IPS-15b (cell line): Measurements from ENCODE around the gene KCNK15.

Experiments used
- H3K27me3 ChIP-seq: one replicate; pipeline ENCODE4 v1.6.1; 2013; ENCODE audit warnings: low read length; ENCODE audit not compliant: control insufficient read depth, insufficient read depth
- H3K36me3 ChIP-seq: one replicate; pipeline ENCODE4 v1.6.1; 2013; ENCODE audit warnings: low read length; ENCODE audit not compliant: control insufficient read depth, insufficient read depth
- H3K4me1 ChIP-seq: one replicate; pipeline ENCODE4 v1.6.1; 2013; ENCODE audit warnings: mild to moderate bottlenecking, low read length; ENCODE audit not compliant: control insufficient read depth, insufficient read depth
- H3K4me3 ChIP-seq: one replicate; pipeline ENCODE4 v1.5.1; 2013; ENCODE audit warnings: low read depth, low read length
- H3K9ac ChIP-seq: one replicate; pipeline ENCODE4 v1.6.1; 2013; ENCODE audit warnings: low read depth, mild to moderate bottlenecking, low read length
- H3K9me3 ChIP-seq: one replicate; pipeline ENCODE4 v1.6.1; 2013; ENCODE audit warnings: mild to moderate bottlenecking, low read length; ENCODE audit not compliant: control insufficient read depth, insufficient read depth

Gene KCNK15

GRCh38 chr20:44717986-44718385 lies 27.7 kb upstream of the KCNK15 start:
- Histone ChIP-seq H3K36me3 (no peaks in the 10 kb centered on the region), H3K27me3 (no peaks in the 10 kb centered on the region), H3K9ac (no peak overlapping the region), H3K4me1 (no peaks in the 10 kb centered on the region), H3K4me3 (no peak overlapping the region), H3K9me3 (no peaks in the 10 kb centered on the region)

GRCh38 chr20:44719841-44720240 lies 25.8 kb upstream of the KCNK15 start:
- Histone ChIP-seq H3K4me3 (no peak overlapping the region), H3K9ac (no peak overlapping the region), H3K4me1 (no peaks in the 10 kb centered on the region), H3K9me3 (no peaks in the 10 kb centered on the region), H3K27me3 (no peaks in the 10 kb centered on the region), H3K36me3 (no peaks in the 10 kb centered on the region)

GRCh38 chr20:44720621-44720996 lies 25.1 kb upstream of the KCNK15 start:
- no peak overlapping the region for H3K9ac ChIP-seq
- no peaks in the 10 kb centered on the region for H3K27me3 ChIP-seq
- H3K4me3 ChIP-seq: no peak overlapping the region
- no peaks in the 10 kb centered on the region for H3K9me3 ChIP-seq
- H3K36me3 ChIP-seq: no peaks in the 10 kb centered on the region
- H3K4me1 ChIP-seq: no peaks in the 10 kb centered on the region

DNA sequence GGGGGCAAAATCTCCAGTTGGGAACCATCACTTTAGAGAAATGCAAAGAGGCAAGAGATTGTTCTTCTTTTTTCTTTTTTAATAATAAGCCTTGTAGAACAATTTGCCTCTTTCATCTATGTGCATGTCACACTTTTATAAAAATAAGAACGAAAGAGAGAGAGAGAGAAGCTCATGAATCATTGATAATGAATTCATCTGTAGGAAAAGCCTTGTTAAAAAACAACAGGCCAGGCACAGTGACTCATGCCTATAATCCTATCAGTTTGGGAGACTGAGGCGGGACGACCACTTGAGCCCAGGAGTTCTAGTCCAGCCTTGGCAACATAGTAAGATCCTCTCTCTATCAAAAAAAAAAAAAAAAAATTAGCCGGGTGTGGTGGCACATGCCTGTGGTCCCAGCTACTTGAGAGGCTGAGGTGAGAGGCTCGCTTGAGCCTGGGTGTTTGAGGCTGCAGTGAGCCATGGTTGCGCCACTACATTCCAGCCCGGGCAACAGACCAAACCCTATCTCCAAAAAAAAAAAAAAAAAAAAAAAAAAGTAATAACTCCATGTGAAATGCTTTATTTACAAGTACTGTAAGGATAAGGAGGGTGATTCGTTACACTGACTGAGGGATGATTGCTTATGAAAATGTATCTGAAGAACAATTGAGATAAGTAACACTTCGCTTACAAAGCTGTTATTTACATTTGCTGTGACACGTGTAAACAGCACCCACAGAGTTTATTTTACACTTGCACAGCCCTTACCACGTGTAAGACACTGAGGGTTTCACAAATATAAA lies 24.5 kb upstream of the KCNK15 start:
- no peak overlapping the region for H3K4me3 ChIP-seq
- no peaks in the 10 kb centered on the region for H3K27me3 ChIP-seq
- H3K4me1 ChIP-seq: no peaks in the 10 kb centered on the region
- no peaks in the 10 kb centered on the region for H3K36me3 ChIP-seq
- H3K9ac ChIP-seq: no peak overlapping the region
- H3K9me3 ChIP-seq: no peaks in the 10 kb centered on the region

DNA sequence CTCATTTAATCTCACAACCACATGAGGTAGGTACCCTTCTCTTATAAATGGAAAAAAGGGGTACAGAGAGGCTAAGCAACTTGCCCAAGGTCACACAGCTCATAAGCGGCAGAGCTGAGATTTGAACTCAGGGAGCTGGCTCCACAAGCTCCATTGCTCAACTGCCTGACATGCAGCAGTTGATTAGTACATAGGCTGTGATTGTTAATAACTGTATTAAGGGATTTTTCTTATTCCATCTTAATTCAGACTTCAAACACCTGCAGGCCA lies 23.9 kb upstream of the KCNK15 start:
- no peak overlapping the region for H3K9ac ChIP-seq
- H3K36me3 ChIP-seq: no peaks in the 10 kb centered on the region
- H3K4me3 ChIP-seq: no peak overlapping the region
- H3K27me3 ChIP-seq: no peaks in the 10 kb centered on the region
- no peaks in the 10 kb centered on the region for H3K9me3 ChIP-seq
- H3K4me1 ChIP-seq: no peaks in the 10 kb centered on the region

DNA sequence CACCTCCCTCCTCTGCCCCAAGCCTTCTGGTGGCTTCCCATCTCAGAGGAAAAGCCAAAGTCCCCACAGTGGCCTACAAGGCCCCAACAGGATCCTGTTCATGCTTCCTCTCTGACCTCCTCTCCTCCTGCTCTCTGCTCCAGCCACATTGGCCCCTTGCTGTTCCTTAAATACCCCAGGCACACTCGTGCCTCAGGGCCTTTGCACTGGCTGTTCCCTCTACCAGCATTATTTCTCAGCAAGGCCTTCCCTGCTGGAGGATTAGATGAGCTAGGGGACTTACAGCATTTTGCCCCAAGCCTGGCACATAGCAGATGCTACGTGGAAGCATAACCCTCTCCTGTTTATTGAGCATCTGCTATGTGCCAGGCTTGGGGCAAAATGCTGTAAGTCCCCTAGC lies 22.7 kb upstream of the KCNK15 start:
- no peaks in the 10 kb centered on the region for H3K27me3 ChIP-seq

DNA sequence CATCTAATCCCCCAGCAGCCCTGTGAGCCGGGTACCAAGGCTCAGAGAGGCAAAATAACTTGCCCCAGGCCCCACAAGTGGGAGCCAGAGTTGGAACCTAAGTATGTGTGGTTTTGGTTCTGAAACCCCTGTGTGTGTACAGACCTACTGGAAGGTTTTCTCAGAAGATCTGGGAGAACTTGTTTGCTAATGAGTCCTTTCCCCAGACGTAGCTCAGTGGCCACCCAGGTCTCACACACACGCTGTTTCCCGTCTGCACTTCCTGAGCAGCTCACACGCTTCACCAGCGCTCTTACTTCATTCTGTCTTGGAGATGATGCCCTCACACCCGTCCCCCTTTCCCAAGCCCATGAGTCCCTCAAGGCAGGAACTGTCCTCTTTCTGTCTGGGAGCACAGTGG lies 22.3 kb upstream of the KCNK15 start:
- no peaks in the 10 kb centered on the region for H3K36me3 ChIP-seq
- H3K9ac ChIP-seq: no peak overlapping the region
- H3K4me3 ChIP-seq: no peak overlapping the region
- H3K4me1 ChIP-seq: no peaks in the 10 kb centered on the region
- H3K9me3 ChIP-seq: no peaks in the 10 kb centered on the region
- H3K27me3 ChIP-seq: no peaks in the 10 kb centered on the region

More for the DNA sequence above, 22.7 kb upstream of the KCNK15 start:
- no peak overlapping the region for H3K9ac ChIP-seq
- H3K9me3 ChIP-seq: no peaks in the 10 kb centered on the region
- no peaks in the 10 kb centered on the region for H3K36me3 ChIP-seq
- H3K4me3 ChIP-seq: no peak overlapping the region
- no peaks in the 10 kb centered on the region for H3K4me1 ChIP-seq

DNA sequence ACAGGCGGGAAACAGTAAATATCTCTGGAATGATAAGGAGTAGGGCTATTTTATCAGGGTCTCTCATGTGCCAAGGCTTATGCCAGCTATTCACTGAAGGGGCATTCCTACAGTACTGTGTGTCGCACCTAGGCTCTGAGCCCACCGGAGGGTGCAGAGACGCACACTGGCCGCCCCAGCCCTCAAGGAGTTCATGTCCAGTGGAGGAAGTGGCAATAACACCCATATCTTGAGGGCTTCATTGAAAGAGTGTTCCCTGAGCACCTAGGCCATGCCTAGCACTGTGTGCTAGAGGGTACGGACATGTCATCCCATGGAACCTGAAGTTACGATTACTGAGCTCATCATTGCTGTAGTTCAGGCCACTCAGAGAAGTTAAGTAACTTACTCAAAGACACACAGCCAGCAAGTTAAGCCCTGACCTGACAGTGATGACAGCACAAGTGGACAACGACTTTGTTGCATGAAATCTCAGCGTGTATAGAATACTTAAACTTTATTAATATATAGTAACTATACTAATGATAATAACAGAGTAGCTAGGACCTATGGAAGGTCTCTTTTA lies 21.8 kb upstream of the KCNK15 start:
- Histone ChIP-seq H3K27me3 (no peaks in the 10 kb centered on the region), H3K36me3 (no peaks in the 10 kb centered on the region), H3K4me3 (no peak overlapping the region), H3K9ac (no peak overlapping the region), H3K4me1 (no peaks in the 10 kb centered on the region), H3K9me3 (no peaks in the 10 kb centered on the region)

- H3K27me3 ChIP-seq: no peaks in the 10 kb centered on the region
- no peaks in the 10 kb centered on the region for H3K9me3 ChIP-seq
- peak overlapping the region; percentile 1 for H3K4me3 ChIP-seq
- no peak overlapping the region for H3K9ac ChIP-seq
- no peaks in the 10 kb centered on the region for H3K4me1 ChIP-seq
- no peaks in the 10 kb centered on the region for H3K36me3 ChIP-seq
Measured at GRCh38 chr20:44724423-44725091, 21.1 kb upstream of the KCNK15 start.

DNA sequence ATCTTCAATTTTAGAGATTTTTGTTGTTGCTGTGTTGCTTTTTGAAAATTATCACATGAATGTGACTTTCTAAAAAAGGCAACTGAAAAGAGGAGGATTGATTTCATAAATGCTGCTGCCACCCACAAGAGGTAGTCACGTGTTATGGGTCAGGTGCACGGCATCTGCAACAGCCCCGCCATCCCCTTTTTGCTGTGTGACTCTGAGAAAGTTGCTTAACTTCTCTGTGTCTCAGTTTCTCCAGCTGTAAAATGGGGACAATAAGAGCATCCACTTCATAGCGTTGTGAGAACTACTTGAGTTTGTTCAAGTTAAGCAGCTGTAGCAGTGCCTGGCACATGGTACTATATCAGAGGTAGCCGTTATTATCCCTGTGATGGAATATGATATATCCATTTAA lies 19.8 kb upstream of the KCNK15 start:
- Histone ChIP-seq H3K9ac (no peak overlapping the region), H3K27me3 (no peaks in the 10 kb centered on the region), H3K9me3 (no peaks in the 10 kb centered on the region), H3K36me3 (no peaks in the 10 kb centered on the region), H3K4me1 (no peaks in the 10 kb centered on the region), H3K4me3 (no peak overlapping the region)

DNA sequence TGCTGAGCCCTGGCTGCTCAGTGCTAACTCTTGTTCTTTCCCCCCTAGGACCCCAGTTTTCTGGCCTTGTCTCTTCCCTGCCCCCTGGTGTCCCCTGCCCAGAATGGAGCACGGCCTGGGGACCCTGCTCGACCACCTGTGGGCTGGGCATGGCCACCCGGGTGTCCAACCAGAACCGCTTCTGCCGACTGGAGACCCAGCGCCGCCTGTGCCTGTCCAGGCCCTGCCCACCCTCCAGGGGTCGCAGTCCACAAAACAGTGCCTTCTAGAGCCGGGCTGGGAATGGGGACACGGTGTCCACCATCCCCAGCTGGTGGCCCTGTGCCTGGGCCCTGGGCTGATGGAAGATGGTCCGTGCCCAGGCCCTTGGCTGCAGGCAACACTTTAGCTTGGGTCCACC lies 18.6 kb upstream of the KCNK15 start:
- H3K9me3 ChIP-seq: no peaks in the 10 kb centered on the region
- H3K4me1 ChIP-seq: peaks cover under 1% of the 10 kb centered on the region
- H3K36me3 ChIP-seq: no peaks in the 10 kb centered on the region
- no peak overlapping the region for H3K9ac ChIP-seq
- H3K4me3 ChIP-seq: no peak overlapping the region
- H3K27me3 ChIP-seq: no peaks in the 10 kb centered on the region

- Histone ChIP-seq H3K27me3 (no peaks in the 10 kb centered on the region), H3K36me3 (no peaks in the 10 kb centered on the region), H3K4me1 (peaks cover 5% of the 10 kb centered on the region), H3K4me3 (no peak overlapping the region), H3K9me3 (no peaks in the 10 kb centered on the region), H3K9ac (no peak overlapping the region)
Measured at GRCh38 chr20:44727651-44728050, 18.0 kb upstream of the KCNK15 start.
